ENCODE results near the gene VPS13D. TPM values are rescaled to one million over a fixed set of nuclear protein-coding genes. Genes with fewer than 3 reads are reported as not detected.

VPS13D gene
- total and polyA plus RNA-seq, 4 donors = 10.2 to 68.3 (median 12.6) TPM

- no peaks in the 10 kb centered on the region for H3K27me3 ChIP-seq (ENCODE audit: control insufficient read depth in 4 of 4, insufficient read depth in 4 of 4, low read length in 3 of 4)
- H3K27ac ChIP-seq (ENCODE audit: low read depth in 1 of 2, low read length in 2 of 2) = peak overlapping the region in 1 of 2 donors; percentile 82
- peaks cover 0 to 4% (median 0%) of the 10 kb centered on the region in 4 donors for H3K36me3 ChIP-seq (ENCODE audit: control insufficient read depth in 4 of 4, insufficient read depth in 3 of 4, low read depth in 1 of 4, low read length in 3 of 4)
- H3K9ac ChIP-seq (ENCODE audit: low read depth in 1 of 2, low read length in 2 of 2) = no peak overlapping the region
- H3K4me3 ChIP-seq (ENCODE audit: low read depth in 1 of 3, low read length in 3 of 3) = no peak overlapping the region
- TF ChIP-seq HNF4G (IDR thresholded peaks at IDR 0.05) = no peak
- no peak for TF ChIP-seq TAF1 (conservative IDR thresholded peaks at IDR 0.05)
- TF ChIP-seq ZBTB33 (IDR thresholded peaks at IDR 0.05) = no peak
- no peak for TF ChIP-seq MAX (IDR thresholded peaks at IDR 0.05)
- no peak for TF ChIP-seq CTCF (IDR thresholded peaks at IDR 0.05; ENCODE audit: low read depth, low read length, missing input control)
- no peak for TF ChIP-seq NR2F2 (IDR thresholded peaks at IDR 0.05)
- TF ChIP-seq YY1 (IDR thresholded peaks at IDR 0.05) = no peak
- TF ChIP-seq GABPA (IDR thresholded peaks at IDR 0.05 in 1 of 2, conservative IDR thresholded peaks at IDR 0.05 in 1 of 2) = no peak
- TF ChIP-seq SP1 (IDR thresholded peaks at IDR 0.05) = no peak
- no peak for DNase-seq (ENCODE audit: low spot score)
- H3K9me3 ChIP-seq (ENCODE audit: control insufficient read depth in 4 of 4, low read length in 3 of 4) = no peaks in the 10 kb centered on the region
- H3K4me1 ChIP-seq (ENCODE audit: control insufficient read depth in 4 of 4, insufficient read depth in 4 of 4, low read length in 3 of 4) = peaks cover 14 to 48% (median 35%) of the 10 kb centered on the region in 4 donors
These were observed 222.4 kb downstream of the VPS13D start for GRCh38 chr1:12452262-12452661.

DNA sequence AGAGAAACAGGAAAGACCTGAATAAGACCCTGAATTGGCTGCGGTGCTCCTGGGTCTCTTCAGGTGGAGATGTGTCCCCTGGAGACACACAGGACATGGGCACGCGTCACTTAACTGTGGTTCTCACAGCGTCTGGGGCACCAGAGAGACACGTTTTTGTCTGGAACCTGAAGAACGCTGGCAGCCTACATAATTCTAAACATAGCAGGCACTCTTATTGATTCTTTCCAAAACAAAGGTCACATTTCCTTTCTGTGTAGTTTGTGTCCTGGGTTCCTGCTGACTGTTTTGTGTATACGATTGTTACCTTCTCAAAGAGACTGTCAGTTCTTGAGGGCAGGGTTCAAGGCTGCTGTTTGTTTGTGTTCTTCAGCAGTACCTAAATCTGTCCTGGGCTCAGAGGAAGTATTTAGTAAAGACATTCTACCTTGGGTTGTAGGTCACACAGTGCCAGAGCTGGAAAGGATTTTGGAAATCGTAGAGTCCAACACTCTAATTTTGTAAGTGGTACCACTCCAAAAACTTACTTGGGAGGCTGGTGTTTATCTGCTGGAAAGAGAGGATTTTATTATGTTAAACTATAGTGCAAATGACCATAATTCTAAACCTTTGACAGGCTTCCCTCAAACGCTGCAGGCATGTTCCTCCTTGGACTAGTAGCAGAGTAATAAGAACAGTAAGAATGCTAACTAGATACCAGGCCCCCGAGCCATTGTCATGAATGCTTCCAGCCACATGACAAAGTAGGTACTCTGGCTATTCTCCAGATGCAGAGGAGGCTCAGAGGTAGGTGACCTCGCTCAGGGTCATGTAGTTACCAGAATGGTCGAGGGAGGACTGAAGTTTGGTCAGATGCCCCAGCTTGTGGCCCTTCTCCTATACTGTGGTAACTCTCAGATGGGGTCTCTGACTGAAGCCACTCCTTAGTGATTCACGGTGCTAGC is 223.8 kb downstream of the VPS13D start:
- Histone ChIP-seq H3K27me3 (ENCODE audit: control insufficient read depth in 4 of 4, insufficient read depth in 4 of 4, low read length in 3 of 4) (no peaks in the 10 kb centered on the region), H3K27ac (ENCODE audit: low read depth in 1 of 2, low read length in 2 of 2) (peak overlapping the region; percentile 79 to 82), H3K4me1 (ENCODE audit: control insufficient read depth in 4 of 4, insufficient read depth in 4 of 4, low read length in 3 of 4) (peaks cover 19 to 56% (median 47%) of the 10 kb centered on the region in 4 donors), H3K9me3 (ENCODE audit: control insufficient read depth in 4 of 4, low read length in 3 of 4) (no peaks in the 10 kb centered on the region), H3K9ac (ENCODE audit: low read depth in 1 of 2, low read length in 2 of 2) (no peak overlapping the region), H3K4me3 (ENCODE audit: low read depth in 1 of 3, low read length in 3 of 3) (no peak overlapping the region), H3K36me3 (ENCODE audit: control insufficient read depth in 4 of 4, insufficient read depth in 3 of 4, low read depth in 1 of 4, low read length in 3 of 4) (peaks cover 0 to 4% (median 0%) of the 10 kb centered on the region in 4 donors)
- 31% methylated on average over 13 of the region's 13 CpGs for WGBS
- no peak for DNase-seq (ENCODE audit: low spot score)
- TF ChIP-seq JUND (IDR thresholded peaks at IDR 0.05) = peak in 1 of 2 donors; percentile 37
- peak in 1 of 2 donors; percentile 62 for TF ChIP-seq RAD21 (IDR thresholded peaks at IDR 0.05)
- TF ChIP-seq ZBTB33 (IDR thresholded peaks at IDR 0.05) = no peak
- TF ChIP-seq TAF1 (conservative IDR thresholded peaks at IDR 0.05) = no peak
- TF ChIP-seq, protein P1, sequence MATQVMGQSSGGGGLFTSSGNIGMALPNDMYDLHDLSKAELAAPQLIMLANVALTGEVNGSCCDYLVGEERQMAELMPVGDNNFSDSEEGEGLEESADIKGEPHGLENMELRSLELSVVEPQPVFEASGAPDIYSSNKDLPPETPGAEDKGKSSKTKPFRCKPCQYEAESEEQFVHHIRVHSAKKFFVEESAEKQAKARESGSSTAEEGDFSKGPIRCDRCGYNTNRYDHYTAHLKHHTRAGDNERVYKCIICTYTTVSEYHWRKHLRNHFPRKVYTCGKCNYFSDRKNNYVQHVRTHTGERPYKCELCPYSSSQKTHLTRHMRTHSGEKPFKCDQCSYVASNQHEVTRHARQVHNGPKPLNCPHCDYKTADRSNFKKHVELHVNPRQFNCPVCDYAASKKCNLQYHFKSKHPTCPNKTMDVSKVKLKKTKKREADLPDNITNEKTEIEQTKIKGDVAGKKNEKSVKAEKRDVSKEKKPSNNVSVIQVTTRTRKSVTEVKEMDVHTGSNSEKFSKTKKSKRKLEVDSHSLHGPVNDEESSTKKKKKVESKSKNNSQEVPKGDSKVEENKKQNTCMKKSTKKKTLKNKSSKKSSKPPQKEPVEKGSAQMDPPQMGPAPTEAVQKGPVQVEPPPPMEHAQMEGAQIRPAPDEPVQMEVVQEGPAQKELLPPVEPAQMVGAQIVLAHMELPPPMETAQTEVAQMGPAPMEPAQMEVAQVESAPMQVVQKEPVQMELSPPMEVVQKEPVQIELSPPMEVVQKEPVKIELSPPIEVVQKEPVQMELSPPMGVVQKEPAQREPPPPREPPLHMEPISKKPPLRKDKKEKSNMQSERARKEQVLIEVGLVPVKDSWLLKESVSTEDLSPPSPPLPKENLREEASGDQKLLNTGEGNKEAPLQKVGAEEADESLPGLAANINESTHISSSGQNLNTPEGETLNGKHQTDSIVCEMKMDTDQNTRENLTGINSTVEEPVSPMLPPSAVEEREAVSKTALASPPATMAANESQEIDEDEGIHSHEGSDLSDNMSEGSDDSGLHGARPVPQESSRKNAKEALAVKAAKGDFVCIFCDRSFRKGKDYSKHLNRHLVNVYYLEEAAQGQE (IDR thresholded peaks at IDR 0.05) = peak; percentile 12
- no peak for TF ChIP-seq CTCF (IDR thresholded peaks at IDR 0.05; ENCODE audit: low read depth, low read length, missing input control)
- TF ChIP-seq, protein P2, sequence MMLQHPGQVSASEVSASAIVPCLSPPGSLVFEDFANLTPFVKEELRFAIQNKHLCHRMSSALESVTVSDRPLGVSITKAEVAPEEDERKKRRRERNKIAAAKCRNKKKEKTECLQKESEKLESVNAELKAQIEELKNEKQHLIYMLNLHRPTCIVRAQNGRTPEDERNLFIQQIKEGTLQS (IDR thresholded peaks at IDR 0.05) = no peak
- TF ChIP-seq EGR1 (IDR thresholded peaks at IDR 0.05; ENCODE audit: low read depth in 2 of 2) = peak in 1 of 2 donors; percentile 16
- TF ChIP-seq HNF4A (conservative IDR thresholded peaks at IDR 0.05) = peak; percentile 83 to 86
- TF ChIP-seq GABPA (IDR thresholded peaks at IDR 0.05 in 1 of 2, conservative IDR thresholded peaks at IDR 0.05 in 1 of 2) = no peak
- TF ChIP-seq YY1 (IDR thresholded peaks at IDR 0.05) = peak; percentile 5
- peak; percentile 70 for TF ChIP-seq HNF4G (IDR thresholded peaks at IDR 0.05)
- peak; percentile 84 for TF ChIP-seq SP1 (IDR thresholded peaks at IDR 0.05)
- peak; percentile 57 for TF ChIP-seq MAX (IDR thresholded peaks at IDR 0.05)
- peak; percentile 45 for TF ChIP-seq FOXA2 (IDR thresholded peaks at IDR 0.05)

Data from liver (tissue), 9 donors.